Mucosa of stomach (tissue), 1 donor: Measurements from ENCODE around the gene ORAI3.

ENCODE experiments used
- H3K27me3 ChIP-seq: one replicate; pipeline ENCODE4 v1.7.0; 2013; ENCODE audit warnings: mild to moderate bottlenecking, low read length; ENCODE audit not compliant: control insufficient read depth, insufficient read depth
- H3K36me3 ChIP-seq: one replicate; pipeline ENCODE4 v1.7.0; 2013; ENCODE audit warnings: low read length; ENCODE audit not compliant: control insufficient read depth, insufficient read depth
- H3K4me1 ChIP-seq: one replicate; pipeline ENCODE4 v1.7.0; 2013; ENCODE audit warnings: mild to moderate bottlenecking, low read length; ENCODE audit not compliant: control insufficient read depth, insufficient read depth
- H3K4me3 ChIP-seq: one replicate; pipeline ENCODE4 v1.7.0; 2013; ENCODE audit warnings: low read length
- H3K9ac ChIP-seq: one replicate; pipeline ENCODE4 v1.7.0; 2013; ENCODE audit warnings: mild to moderate bottlenecking, low read length, moderate library complexity
- H3K9me3 ChIP-seq: one replicate; pipeline ENCODE4 v1.7.0; 2013; ENCODE audit warnings: mild to moderate bottlenecking, low read length, moderate library complexity; ENCODE audit not compliant: control insufficient read depth
- donor health status: Pancreatic carcinoma.

The ORAI3 gene

GRCh38 chr16:30948667-30949649 lies at the start of gene ORAI3:
Gene ORAI3, plus strand, starts transcription at chr16:30949068. Its CDS starts 222 bp downstream, at chr16:30949290.
- Histone ChIP-seq H3K9me3 (no peaks in the 10 kb centered on the region), H3K27me3 (no peaks in the 10 kb centered on the region), H3K9ac (peak within 1 kb of the TSS; percentile 82), H3K36me3 (no peaks in the 10 kb centered on the region), H3K4me3 (peak within 1 kb of the TSS; percentile 42), H3K4me1 (peaks cover 14% of the 10 kb centered on the region)

- no peaks in the 10 kb centered on the region for H3K36me3 ChIP-seq
- H3K4me3 ChIP-seq = no peak overlapping the region
- H3K9ac ChIP-seq = no peak overlapping the region
- no peaks in the 10 kb centered on the region for H3K9me3 ChIP-seq
- H3K27me3 ChIP-seq = no peaks in the 10 kb centered on the region
- peaks cover 38% of the 10 kb centered on the region for H3K4me1 ChIP-seq
Measured at GRCh38 chr16:30899794-30900193, 49.1 kb upstream of the ORAI3 start.

GRCh38 chr16:30900588-30900987 lies 48.3 kb upstream of the ORAI3 start:
- Histone ChIP-seq H3K9ac (no peak overlapping the region), H3K36me3 (no peaks in the 10 kb centered on the region), H3K4me3 (no peak overlapping the region), H3K4me1 (peaks cover 30% of the 10 kb centered on the region), H3K9me3 (no peaks in the 10 kb centered on the region), H3K27me3 (no peaks in the 10 kb centered on the region)

- H3K36me3 ChIP-seq = no peaks in the 10 kb centered on the region
- H3K9ac ChIP-seq = peak overlapping the region; percentile 36
- no peaks in the 10 kb centered on the region for H3K9me3 ChIP-seq
- H3K4me1 ChIP-seq = peaks cover 22% of the 10 kb centered on the region
- H3K27me3 ChIP-seq = no peaks in the 10 kb centered on the region
- no peak overlapping the region for H3K4me3 ChIP-seq
Measured at GRCh38 chr16:30901201-30902028, 47.5 kb upstream of the ORAI3 start.

- Histone ChIP-seq H3K27me3 (no peaks in the 10 kb centered on the region), H3K4me1 (peaks cover 14% of the 10 kb centered on the region), H3K9ac (peak overlapping the region; percentile 85), H3K4me3 (peak overlapping the region; percentile 31), H3K36me3 (no peaks in the 10 kb centered on the region), H3K9me3 (no peaks in the 10 kb centered on the region)
Measured at GRCh38 chr16:30902029-30902972, 46.6 kb upstream of the ORAI3 start.

GRCh38 chr16:30903002-30903401 lies 45.9 kb upstream of the ORAI3 start:
- Histone ChIP-seq H3K4me3 (peak overlapping the region; percentile 31), H3K36me3 (no peaks in the 10 kb centered on the region), H3K27me3 (no peaks in the 10 kb centered on the region), H3K9ac (peak overlapping the region; percentile 85), H3K4me1 (peaks cover 12% of the 10 kb centered on the region), H3K9me3 (no peaks in the 10 kb centered on the region)

GRCh38 chr16:30903596-30903995 lies 45.3 kb upstream of the ORAI3 start:
- Histone ChIP-seq H3K9me3 (no peaks in the 10 kb centered on the region), H3K36me3 (no peaks in the 10 kb centered on the region), H3K27me3 (no peaks in the 10 kb centered on the region), H3K9ac (no peak overlapping the region), H3K4me1 (peaks cover 12% of the 10 kb centered on the region), H3K4me3 (no peak overlapping the region)

- no peaks in the 10 kb centered on the region for H3K36me3 ChIP-seq
- H3K9ac ChIP-seq = no peak overlapping the region
Measured at GRCh38 chr16:30904114-30904780, 44.6 kb upstream of the ORAI3 start.

GRCh38 chr16:30907064-30907463 lies 41.8 kb upstream of the ORAI3 start:
- no peaks in the 10 kb centered on the region for H3K27me3 ChIP-seq
- H3K4me3 ChIP-seq = no peak overlapping the region
- no peaks in the 10 kb centered on the region for H3K36me3 ChIP-seq
- H3K4me1 ChIP-seq = peaks cover 7% of the 10 kb centered on the region
- no peak overlapping the region for H3K9ac ChIP-seq
- no peaks in the 10 kb centered on the region for H3K9me3 ChIP-seq

More at GRCh38 chr16:30904114-30904780, 44.6 kb upstream of the ORAI3 start:
- H3K4me1 ChIP-seq = peaks cover 12% of the 10 kb centered on the region
- no peaks in the 10 kb centered on the region for H3K9me3 ChIP-seq
- H3K27me3 ChIP-seq = no peaks in the 10 kb centered on the region
- no peak overlapping the region for H3K4me3 ChIP-seq

GRCh38 chr16:30910427-30911029 lies 38.3 kb upstream of the ORAI3 start:
- no peak overlapping the region for H3K4me3 ChIP-seq
- H3K36me3 ChIP-seq = no peaks in the 10 kb centered on the region
- no peaks in the 10 kb centered on the region for H3K9me3 ChIP-seq
- no peak overlapping the region for H3K9ac ChIP-seq
- no peaks in the 10 kb centered on the region for H3K27me3 ChIP-seq
- H3K4me1 ChIP-seq = no peaks in the 10 kb centered on the region
